Rectal smooth muscle tissue (tissue), 1 donor: ENCODE results near the gene CHST6.
"Not testable (repeated sequence)": the region's sequence is repeated elsewhere in the genome, so short reads cannot be mapped to it uniquely, and the experiment has no call there.

Experiments
- H3K27ac ChIP-seq: one replicate; pipeline ENCODE4 v1.7.0; 2013; ENCODE audit warnings: low read depth, low read length, inconsistent platforms
- H3K27me3 ChIP-seq: one replicate; pipeline ENCODE4 v1.7.0; 2013; ENCODE audit warnings: low read length; ENCODE audit not compliant: control insufficient read depth, insufficient read depth
- H3K36me3 ChIP-seq: one replicate; pipeline ENCODE4 v1.7.0; 2013; ENCODE audit warnings: low read length; ENCODE audit not compliant: control insufficient read depth, insufficient read depth
- H3K4me1 ChIP-seq: one replicate; pipeline ENCODE4 v1.7.0; 2013; ENCODE audit warnings: low read length; ENCODE audit not compliant: control insufficient read depth, insufficient read depth
- H3K4me3 ChIP-seq: one replicate; pipeline ENCODE4 v1.7.0; 2013; ENCODE audit warnings: low read length
- H3K9ac ChIP-seq: one replicate; pipeline ENCODE4 v1.7.0; 2013; ENCODE audit warnings: low read length

CHST6 gene

DNA sequence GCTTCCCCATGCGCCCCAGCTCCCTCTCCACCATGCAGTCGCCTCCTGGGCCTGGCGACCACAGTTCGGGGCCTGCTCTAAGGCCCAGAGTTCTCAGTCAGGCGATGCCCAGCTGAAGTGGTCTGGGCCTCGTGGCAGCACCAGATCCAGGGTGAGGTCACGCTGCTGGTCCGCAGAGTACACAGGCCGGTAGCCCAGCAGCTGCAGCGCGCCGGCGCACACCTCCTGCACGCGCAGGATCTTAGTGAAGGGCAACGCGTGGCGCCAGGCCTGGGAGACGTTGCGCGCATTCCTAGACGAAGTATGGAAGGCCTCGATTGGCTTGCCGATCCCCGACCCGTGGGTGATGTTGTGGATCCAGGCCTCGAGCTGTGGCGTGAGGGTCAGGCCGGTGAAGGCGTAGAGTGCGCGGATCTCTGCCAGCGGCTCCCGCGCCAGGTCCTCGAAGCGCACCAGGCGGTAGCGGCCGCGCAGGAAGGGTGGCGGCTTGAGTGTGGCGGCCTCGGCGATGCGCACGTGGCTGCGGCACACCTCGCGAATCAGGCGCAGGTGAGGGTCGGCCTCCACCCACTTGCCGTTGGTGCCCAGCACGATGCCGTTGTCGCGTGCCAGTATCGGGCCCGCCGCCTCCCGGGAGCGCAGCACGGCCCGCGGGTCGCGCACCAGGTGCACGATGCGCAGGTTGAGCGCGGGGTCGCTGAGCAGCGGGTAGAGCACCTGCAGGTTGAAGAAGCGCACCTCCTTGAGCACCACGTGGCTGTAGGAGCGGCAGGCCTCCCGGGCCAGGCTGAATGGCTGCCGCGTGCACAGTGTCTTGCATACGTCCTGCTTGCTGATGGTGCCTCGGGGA is 34.0 kb upstream of the CHST6 start:
- H3K4me1 ChIP-seq = no peaks in the 10 kb centered on the region
- H3K4me3 ChIP-seq = no peak overlapping the region
- no peak overlapping the region for H3K9ac ChIP-seq
- H3K27ac ChIP-seq = no peak overlapping the region
- no peaks in the 10 kb centered on the region for H3K36me3 ChIP-seq
- no peaks in the 10 kb centered on the region for H3K27me3 ChIP-seq

DNA sequence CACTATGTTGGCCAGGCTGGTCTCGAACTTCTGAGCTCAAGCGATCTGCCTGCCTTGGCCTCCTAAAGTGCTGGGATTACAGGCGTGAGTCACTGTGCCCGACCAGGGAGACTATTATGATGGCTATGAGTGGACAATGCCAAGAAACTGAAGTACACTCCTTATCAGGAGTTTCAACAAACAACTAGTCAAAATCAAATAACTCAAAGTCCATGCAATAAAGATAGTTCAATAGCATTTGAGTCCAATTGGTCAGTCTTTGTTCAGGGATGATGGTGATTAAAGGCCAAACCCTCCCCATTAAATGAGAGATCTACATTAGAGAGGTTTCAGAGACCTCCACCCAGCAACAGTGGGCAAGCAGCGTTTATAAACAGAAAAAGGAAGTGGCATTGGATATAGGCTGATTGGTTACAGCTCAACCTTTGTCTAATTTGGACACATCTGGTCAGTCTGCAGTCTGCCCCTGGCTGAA is 32.6 kb upstream of the CHST6 start:
- Histone ChIP-seq H3K27ac (no peak overlapping the region), H3K4me1 (no peaks in the 10 kb centered on the region), H3K4me3 (no peak overlapping the region), H3K9ac (no peak overlapping the region), H3K36me3 (no peaks in the 10 kb centered on the region), H3K27me3 (no peaks in the 10 kb centered on the region)

DNA sequence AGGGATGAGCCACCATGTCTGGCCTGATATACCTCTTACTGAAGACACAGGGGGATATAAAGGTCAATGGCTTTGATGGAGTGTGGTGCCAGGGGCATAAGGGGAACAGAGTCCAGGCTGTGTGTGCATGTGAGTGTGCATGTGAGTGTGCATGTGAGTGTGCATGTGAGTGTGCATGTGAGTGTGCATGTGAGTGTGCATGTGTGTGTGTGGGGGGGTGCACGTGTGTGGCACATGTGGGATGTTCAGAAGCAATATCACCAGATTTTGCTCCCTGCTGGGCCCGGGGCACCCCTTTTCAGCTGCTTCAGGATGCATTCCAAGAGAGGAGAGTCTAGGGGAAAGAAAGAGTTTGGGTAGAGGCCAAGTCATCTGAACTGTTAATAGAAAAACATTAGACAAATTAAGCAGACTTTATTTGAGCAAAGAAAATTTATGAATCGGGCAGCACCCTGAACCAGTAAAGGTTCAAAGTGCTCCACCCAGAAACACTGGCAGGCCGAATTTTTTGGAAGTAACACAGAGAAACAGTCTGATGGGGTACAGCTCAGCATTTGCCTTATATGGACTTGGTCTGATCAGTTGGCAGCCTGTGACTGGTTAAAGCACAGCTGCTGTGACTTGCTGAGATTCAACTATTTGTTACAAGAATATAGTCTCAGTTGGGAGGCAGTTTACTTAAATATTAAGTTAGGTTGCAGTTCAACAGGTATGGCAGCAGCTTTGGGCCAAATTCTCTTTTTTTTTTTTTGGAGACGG is 31.0 kb upstream of the CHST6 start:
- no peaks in the 10 kb centered on the region for H3K27me3 ChIP-seq
- no peak overlapping the region for H3K9ac ChIP-seq
- H3K27ac ChIP-seq = no peak overlapping the region
- H3K36me3 ChIP-seq = no peaks in the 10 kb centered on the region
- H3K4me3 ChIP-seq = no peak overlapping the region
- H3K4me1 ChIP-seq = no peaks in the 10 kb centered on the region

DNA sequence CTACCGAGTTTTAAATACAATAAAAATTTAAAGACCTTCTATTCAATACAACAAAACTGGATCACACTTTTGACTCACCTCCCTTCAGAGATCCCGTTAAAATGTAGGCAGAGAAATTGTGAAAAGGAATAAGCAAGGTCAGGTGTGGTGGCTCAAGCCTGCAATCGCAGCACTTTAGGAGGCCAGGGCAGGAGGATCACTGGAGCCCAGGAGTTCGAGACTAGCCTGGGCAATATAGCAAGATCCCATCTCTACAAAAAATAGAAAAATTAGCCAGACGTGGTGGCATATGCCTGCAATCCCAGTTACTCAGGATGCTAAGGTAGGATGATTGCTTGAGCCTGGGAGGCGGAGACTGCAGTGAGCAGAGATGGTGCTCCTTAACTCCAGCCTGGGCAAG is 23.9 kb upstream of the CHST6 start:
- Histone ChIP-seq H3K9ac (no peak overlapping the region), H3K27me3 (no peaks in the 10 kb centered on the region), H3K27ac (no peak overlapping the region), H3K4me1 (no peaks in the 10 kb centered on the region), H3K4me3 (no peak overlapping the region), H3K36me3 (no peaks in the 10 kb centered on the region)

DNA sequence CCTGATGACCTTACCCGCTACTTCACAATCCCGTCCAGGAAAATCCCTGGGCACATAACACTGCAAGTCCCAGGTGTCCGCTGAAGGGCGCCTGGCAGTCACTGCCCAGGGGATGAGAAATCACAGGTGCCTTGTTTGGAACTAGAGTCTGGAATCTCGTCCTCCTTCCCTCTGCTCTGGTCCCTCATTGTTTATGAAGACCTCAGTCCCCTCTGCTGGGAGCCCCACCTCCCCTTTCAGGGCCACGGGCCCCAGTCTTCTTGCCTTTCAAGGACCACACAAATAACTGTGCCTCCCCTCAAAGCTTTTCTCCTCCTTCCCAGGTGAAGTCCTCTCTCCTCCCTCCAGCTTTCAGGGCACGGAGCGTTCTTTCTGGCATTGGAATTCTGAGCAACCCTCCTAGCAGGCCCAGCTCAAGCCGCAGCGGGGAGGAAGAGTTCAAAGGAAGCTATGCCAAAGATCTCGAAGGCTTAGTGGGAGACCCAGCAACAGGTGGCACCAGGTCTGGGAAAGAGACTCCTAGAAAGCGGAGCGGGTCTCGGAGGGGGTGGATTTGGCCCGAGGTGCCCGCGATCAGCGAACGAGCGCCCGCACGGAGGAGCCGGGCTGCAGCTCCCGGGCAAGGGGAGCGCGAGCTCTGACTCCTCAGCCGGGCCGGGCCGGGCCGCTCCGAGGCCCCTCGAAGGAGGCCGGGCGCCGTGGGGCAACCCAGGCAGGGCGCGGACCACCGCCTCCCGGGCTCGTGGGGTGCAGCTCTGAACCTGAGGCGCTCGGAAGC is 21.1 kb upstream of the CHST6 start:
- not testable (repeated sequence) for H3K36me3 ChIP-seq, H3K4me1 ChIP-seq, H3K27me3 ChIP-seq
- Histone ChIP-seq H3K9ac (peak overlapping the region; percentile 76), H3K4me3 (peak overlapping the region; percentile 72), H3K27ac (peak overlapping the region; percentile 91)

DNA sequence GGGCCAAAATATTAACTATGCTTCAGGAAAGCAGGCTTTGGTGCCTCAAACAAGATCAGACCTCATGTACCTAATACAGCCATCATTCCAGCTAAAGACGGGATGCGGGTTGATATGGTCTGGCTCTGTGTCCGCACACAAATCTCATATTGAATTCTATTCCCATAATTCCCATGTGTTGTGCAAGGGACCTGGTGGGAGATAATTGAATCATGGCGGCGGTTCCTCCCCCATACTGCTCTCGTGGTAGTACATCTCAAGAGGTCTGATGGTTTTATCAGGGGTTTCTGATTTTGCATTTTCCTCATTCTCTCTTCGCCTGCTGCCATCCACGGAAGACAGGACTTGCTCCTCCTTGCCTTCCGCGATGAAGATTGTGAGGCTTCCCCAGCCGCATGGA is 19.1 kb upstream of the CHST6 start:
- Histone ChIP-seq H3K4me3 (no peak overlapping the region), H3K36me3 (peaks cover 4% of the 10 kb centered on the region), H3K27me3 (no peaks in the 10 kb centered on the region), H3K4me1 (no peaks in the 10 kb centered on the region), H3K27ac (no peak overlapping the region), H3K9ac (no peak overlapping the region)

DNA sequence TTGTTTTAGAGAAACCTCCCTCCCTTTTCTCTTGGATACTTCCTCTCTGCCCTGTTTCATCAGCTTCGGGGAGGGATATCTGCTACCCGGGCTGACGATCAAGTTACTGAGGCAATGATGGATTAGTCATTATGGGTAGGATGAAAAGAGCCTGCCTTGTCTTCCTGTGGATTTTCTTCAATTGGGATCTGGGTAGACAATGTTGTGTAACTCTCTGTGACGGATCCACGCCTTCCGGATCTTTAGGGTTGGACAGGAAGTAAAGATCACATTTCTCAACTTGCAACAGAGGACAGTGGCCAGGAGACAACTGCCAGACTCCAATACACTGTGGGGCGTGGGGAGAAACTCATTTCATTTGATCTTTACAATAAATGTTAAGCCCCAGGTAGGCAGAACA is 11.3 kb upstream of the CHST6 start:
- Histone ChIP-seq H3K27ac (no peak overlapping the region), H3K4me3 (no peak overlapping the region), H3K27me3 (no peaks in the 10 kb centered on the region), H3K9ac (no peak overlapping the region), H3K36me3 (no peaks in the 10 kb centered on the region), H3K4me1 (peaks cover 3% of the 10 kb centered on the region)

DNA sequence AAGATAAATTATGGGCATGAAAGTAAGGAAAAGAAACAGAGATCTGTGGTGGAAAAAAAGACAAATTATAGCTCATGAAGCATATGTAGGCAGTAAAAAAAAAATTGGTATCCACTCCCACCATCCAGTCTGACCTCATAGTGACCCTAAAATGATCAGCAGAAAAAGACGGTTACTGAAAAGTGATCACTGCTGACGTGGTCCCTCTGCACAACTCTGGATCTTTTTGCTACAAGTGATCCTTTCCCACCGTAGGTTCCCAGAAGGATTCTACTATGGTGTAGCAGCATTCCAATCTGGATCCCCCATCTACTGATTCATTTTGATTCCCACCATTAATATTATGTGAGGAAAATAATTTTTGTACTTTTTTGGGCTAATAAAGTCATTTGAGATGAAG is 10.9 kb upstream of the CHST6 start:
- Histone ChIP-seq H3K36me3 (no peaks in the 10 kb centered on the region), H3K9ac (no peak overlapping the region), H3K4me1 (peaks cover 3% of the 10 kb centered on the region), H3K4me3 (no peak overlapping the region), H3K27me3 (no peaks in the 10 kb centered on the region), H3K27ac (no peak overlapping the region)

DNA sequence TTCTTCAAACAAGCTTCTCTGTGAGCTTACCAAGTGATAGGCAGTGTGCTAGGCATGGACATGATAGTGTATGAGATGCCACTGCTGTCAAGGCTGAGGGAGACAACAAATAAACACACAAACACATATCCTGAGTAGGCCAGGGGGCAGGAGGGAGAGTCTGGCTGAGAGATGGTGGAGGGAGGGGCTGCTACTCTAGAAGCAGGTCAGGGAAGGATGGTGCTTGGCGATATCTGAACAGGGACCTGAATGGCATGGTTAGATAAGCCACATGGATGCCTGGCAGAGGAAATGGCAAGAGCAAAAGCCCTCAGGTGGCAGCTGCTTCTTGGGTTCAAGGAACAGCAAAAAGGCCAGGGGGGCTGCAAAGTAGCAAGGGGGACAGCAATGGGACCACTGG is 8.6 kb upstream of the CHST6 start:
- Histone ChIP-seq H3K4me1 (peaks cover 3% of the 10 kb centered on the region), H3K36me3 (no peaks in the 10 kb centered on the region), H3K4me3 (no peak overlapping the region), H3K9ac (no peak overlapping the region), H3K27ac (no peak overlapping the region), H3K27me3 (no peaks in the 10 kb centered on the region)

DNA sequence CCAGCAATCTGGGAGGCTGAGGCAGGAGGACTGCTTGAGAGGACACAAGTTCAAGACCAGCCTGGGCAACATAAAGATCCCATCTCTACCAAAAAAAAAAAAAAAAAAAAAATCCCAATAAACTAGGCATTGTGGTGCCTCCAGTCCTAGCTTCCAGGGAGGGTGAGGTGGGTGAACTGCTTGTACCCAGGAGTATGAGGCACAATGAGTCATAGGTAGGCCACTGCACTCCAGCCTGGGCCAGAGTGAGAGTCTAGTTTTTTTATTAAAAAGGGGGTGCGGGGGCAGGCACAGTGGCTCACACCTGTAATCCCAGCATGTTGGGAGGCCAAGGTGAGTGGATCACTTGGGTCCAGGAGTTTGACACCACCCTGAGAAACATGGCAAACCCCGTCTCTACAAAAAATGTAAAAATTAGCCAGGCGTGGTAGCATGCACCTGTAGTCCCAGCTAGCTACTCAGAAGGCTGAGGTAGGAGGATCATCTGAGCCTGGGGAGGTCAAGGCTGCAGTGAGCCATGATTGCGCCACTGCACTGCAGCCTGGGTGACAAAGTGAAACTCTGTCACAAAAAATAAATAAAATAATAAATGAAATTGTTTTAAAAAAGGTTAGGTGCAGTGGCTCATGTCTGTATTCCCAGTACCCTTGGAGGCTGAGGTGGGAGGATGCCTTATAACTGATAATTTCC is 7.8 kb upstream of the CHST6 start:
- Histone ChIP-seq H3K27ac (no peak overlapping the region), H3K4me1 (peaks cover 3% of the 10 kb centered on the region), H3K27me3 (no peaks in the 10 kb centered on the region), H3K4me3 (no peak overlapping the region), H3K9ac (no peak overlapping the region), H3K36me3 (no peaks in the 10 kb centered on the region)

DNA sequence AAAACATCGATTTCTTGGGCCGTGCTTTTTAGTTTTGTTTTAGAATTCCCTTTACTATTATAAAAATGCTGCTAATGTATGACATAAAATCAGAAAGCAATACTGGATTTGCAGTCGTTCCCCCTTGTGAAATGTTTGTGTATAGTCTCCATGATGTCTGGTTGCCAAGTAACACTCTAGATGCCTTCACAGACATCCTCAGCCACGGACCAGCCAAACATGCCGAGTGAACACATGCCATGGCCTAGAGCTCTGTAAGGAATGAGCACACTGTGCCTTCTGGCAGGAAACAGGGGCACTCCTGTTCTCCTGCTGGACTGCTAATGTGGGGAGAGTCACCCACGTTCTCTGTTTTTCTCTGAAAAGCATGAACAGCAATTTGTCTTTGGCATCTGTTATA is 6.6 kb upstream of the CHST6 start:
- not testable (repeated sequence) for H3K4me3 ChIP-seq, H3K27ac ChIP-seq

DNA sequence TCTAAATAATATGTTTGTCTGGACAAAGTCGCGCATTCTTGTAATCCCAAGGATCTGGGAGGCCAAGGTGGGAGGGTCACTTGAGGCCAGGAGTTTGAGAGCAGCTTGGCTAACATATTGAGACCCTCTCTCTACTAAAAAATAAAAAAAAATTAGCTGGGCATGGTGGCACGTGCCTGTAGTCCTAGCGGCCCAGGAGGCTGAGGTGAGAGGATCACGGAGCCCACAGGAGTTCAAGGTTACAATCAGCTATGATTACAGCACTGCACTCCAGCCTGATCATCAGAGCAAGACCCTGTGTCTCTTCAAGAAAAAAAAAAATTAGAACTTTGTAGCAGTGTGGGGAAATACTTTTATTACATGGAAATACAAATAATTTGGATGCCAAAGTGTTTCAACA is 6.1 kb upstream of the CHST6 start:
- H3K36me3 ChIP-seq = no peaks in the 10 kb centered on the region
- H3K4me3 ChIP-seq = no peak overlapping the region
- no peak overlapping the region for H3K27ac ChIP-seq
- H3K9ac ChIP-seq = no peak overlapping the region
- H3K27me3 ChIP-seq = no peaks in the 10 kb centered on the region
- H3K4me1 ChIP-seq = peaks cover 3% of the 10 kb centered on the region

More for the DNA sequence above, 6.6 kb upstream of the CHST6 start:
- not testable (repeated sequence) for H3K4me1 ChIP-seq, H3K36me3 ChIP-seq, H3K9ac ChIP-seq, H3K27me3 ChIP-seq
